ENCODE results near the gene TBXAS1.

The TBXAS1 gene

GRCh38 chr7:139915268-139915863, 86.3 kb downstream of the TBXAS1 start:
- DNase-seq (ENCODE audit: low spot score), result no peak

GRCh38 chr7:139915864-139916716, 87.0 kb downstream of the TBXAS1 start:
- peak; percentile 98 for DNase-seq (ENCODE audit: low spot score)

- DNase-seq (ENCODE audit: low spot score), result no peak
These were observed 87.8 kb downstream of the TBXAS1 start for GRCh38 chr7:139916717-139917395.

- DNase-seq (ENCODE audit: low spot score), result no peak
These were observed 88.8 kb downstream of the TBXAS1 start for GRCh38 chr7:139917851-139918250.

GRCh38 chr7:139918480-139918879, 89.4 kb downstream of the TBXAS1 start:
- no peak for DNase-seq (ENCODE audit: low spot score)

- no peak for DNase-seq (ENCODE audit: low spot score)
These were observed 94.0 kb downstream of the TBXAS1 start for GRCh38 chr7:139923090-139923489.

GRCh38 chr7:139924461-139924860, 95.4 kb downstream of the TBXAS1 start:
- DNase-seq (ENCODE audit: low spot score), result no peak

- peak; percentile 46 for DNase-seq (ENCODE audit: low spot score)
These were observed 100.2 kb downstream of the TBXAS1 start for GRCh38 chr7:139929221-139929620.

- no peak for DNase-seq (ENCODE audit: low spot score)
These were observed 101.4 kb downstream of the TBXAS1 start for GRCh38 chr7:139930286-139930965.

- no peak for DNase-seq (ENCODE audit: low spot score)
These were observed 102.3 kb downstream of the TBXAS1 start for GRCh38 chr7:139931190-139931934.

- DNase-seq (ENCODE audit: low spot score), result no peak
These were observed 103.5 kb downstream of the TBXAS1 start for GRCh38 chr7:139932531-139932930.

GRCh38 chr7:139936760-139937310, 107.8 kb downstream of the TBXAS1 start:
- DNase-seq (ENCODE audit: low spot score), result peak; percentile 59

- DNase-seq (ENCODE audit: low spot score), result no peak
These were observed 108.7 kb downstream of the TBXAS1 start for GRCh38 chr7:139937715-139938114.

- no peak for DNase-seq (ENCODE audit: low spot score)
These were observed 111.8 kb downstream of the TBXAS1 start for GRCh38 chr7:139940866-139941265.

- no peak for DNase-seq (ENCODE audit: low spot score)
These were observed 112.4 kb downstream of the TBXAS1 start for GRCh38 chr7:139941421-139941820.

- DNase-seq (ENCODE audit: low spot score), result no peak
These were observed 112.8 kb downstream of the TBXAS1 start for GRCh38 chr7:139941866-139942265.

GRCh38 chr7:139942636-139943035, 113.6 kb downstream of the TBXAS1 start:
- DNase-seq (ENCODE audit: low spot score), result no peak

GRCh38 chr7:139943401-139943800, 114.3 kb downstream of the TBXAS1 start:
- peak; percentile 29 for DNase-seq (ENCODE audit: low spot score)

GRCh38 chr7:139944248-139944647, 115.2 kb downstream of the TBXAS1 start:
- no peak for DNase-seq (ENCODE audit: low spot score)

GRCh38 chr7:139946533-139946932, 117.5 kb downstream of the TBXAS1 start:
- no peak for DNase-seq (ENCODE audit: low spot score)

- DNase-seq (ENCODE audit: low spot score), result no peak
These were observed 118.0 kb downstream of the TBXAS1 start for GRCh38 chr7:139947021-139947420.
